ENCODE results near the gene SYT15.

Gene SYT15

DNA sequence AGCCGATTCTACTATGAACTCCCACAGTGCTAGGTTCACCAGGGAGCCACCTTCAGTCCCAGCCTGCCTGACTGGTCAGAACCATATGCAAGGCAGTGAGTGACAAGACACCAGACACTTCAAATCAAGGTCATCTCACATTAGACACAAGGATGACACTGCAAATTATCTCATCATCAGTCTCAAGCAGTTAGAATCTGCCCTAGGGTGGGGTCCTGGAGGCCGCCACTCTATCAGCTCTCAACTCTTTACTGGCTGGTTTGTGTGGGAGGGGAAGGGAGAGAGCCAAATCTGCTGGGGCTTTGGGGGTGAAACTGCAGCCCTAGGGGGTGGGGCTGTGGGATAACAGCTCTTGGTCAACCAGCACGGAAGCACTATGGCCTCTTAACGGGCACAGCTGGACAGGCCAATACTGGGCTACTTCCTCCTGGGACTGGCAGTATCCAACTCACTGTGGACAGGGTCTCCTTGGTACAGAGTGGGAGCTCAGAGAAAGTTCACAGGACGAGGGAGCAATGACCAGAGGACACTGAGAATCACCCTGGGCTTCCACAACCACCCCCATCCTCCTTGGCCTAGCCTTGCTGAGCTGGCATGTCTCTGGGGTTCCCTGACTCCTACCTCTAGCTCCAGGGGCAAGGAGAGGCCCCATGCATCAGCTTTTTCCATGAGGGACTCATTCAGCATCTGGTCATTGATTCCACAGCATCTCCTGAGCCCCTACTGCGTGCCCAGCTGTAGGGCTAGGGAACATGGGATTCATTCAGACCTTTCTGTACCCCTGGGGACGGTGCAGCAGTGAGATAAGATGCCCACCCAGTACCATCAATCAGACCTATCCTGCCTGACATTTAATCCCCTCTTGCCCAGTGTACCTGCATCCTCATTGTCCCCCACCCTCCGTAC, 27.9 kb upstream of the SYT15 start:
- TF ChIP-seq, protein P1, sequence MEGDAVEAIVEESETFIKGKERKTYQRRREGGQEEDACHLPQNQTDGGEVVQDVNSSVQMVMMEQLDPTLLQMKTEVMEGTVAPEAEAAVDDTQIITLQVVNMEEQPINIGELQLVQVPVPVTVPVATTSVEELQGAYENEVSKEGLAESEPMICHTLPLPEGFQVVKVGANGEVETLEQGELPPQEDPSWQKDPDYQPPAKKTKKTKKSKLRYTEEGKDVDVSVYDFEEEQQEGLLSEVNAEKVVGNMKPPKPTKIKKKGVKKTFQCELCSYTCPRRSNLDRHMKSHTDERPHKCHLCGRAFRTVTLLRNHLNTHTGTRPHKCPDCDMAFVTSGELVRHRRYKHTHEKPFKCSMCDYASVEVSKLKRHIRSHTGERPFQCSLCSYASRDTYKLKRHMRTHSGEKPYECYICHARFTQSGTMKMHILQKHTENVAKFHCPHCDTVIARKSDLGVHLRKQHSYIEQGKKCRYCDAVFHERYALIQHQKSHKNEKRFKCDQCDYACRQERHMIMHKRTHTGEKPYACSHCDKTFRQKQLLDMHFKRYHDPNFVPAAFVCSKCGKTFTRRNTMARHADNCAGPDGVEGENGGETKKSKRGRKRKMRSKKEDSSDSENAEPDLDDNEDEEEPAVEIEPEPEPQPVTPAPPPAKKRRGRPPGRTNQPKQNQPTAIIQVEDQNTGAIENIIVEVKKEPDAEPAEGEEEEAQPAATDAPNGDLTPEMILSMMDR (IDR thresholded peaks at IDR 0.05; ENCODE audit: control insufficient read depth, insufficient read depth, low read depth, low read length, missing control alignments): no peak
- no peak overlapping the region for H3K4me3 ChIP-seq (ENCODE audit: control insufficient read depth, low read depth, low read length)
- DNase-seq (ENCODE audit: low read depth): no peak

DNA sequence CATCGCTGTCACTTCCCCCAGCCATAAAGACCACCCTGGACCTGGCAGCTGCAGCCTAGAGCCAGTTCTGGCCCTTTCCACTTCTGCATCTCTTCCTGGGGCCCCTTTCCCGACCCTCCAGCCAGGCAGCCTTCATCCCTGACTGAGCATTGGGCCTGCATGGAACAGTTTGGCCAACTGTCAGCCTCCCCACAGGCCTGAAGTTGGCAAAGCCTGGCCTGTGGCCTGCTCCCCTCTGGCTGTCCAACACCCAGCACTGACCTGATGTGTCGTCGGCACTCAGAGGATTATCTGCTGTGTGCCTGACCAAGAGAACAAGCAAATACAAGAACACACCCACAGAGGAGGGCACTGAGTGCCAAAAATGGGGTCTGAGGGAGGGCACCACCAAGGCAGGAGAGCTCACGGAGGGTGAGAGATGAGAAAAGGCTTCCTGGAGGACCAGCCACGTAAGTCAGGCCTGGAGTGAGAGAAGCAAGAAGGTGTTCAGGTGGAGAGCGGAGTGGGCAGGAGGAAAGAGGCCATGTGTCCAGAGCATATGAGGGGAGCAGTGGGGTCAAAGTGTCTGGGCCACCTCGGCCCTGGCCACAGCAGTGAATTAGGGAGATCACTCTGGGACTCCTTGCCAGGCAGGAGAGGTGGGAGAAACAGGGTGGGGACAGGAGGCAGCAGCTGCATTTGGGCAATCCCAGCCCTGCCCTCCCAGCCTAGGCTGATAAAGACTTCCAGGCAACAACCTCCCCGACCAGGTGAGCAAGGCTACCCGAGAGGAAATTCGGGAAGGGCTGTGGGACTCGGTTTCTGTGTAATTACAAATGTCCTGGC, 27.0 kb upstream of the SYT15 start:
- DNase-seq (ENCODE audit: low read depth): no peak
- no peak overlapping the region for H3K4me3 ChIP-seq (ENCODE audit: control insufficient read depth, low read depth, low read length)

DNA sequence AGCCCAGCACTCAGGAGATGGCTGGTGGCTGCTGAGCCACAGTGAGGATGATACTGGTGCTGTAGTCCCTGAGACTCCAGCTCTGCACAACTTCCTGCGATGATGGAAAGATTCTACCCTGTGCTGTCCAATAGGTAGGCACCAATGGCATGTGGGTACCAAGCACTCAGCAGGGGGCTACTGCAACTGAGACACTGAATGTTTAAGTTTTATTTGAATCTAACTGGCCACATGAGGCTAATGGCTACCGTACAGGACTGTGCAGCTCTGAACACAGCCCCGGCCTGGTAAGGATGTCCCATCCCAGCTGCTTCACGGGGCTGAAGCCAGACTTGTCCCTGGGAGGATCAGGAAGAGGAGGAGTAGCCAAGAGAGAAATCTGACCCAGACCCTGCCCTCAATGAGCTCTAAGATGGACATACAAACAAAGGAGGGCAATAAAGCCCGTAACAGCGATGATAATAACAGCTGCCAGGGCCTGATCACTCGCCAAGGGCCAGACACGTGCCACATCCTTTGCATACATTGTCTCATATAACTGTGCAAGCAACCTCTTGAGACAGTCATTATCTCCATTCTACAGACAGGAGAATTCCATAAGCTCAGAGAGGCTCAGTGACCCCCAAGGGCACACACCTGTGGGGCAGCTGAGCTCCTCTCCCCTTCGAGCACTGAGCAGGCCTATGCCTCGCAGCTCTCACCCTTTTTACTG, 26.2 kb upstream of the SYT15 start:
- no peak overlapping the region for H3K4me3 ChIP-seq (ENCODE audit: control insufficient read depth, low read depth, low read length)
- no peak for DNase-seq (ENCODE audit: low read depth)
- TF ChIP-seq, protein P1 (IDR thresholded peaks at IDR 0.05; ENCODE audit: control insufficient read depth, insufficient read depth, low read depth, low read length, missing control alignments): no peak

More for the DNA sequence above, 27.0 kb upstream of the SYT15 start:
- TF ChIP-seq, protein P1 (IDR thresholded peaks at IDR 0.05; ENCODE audit: control insufficient read depth, insufficient read depth, low read depth, low read length, missing control alignments): no peak

DNA sequence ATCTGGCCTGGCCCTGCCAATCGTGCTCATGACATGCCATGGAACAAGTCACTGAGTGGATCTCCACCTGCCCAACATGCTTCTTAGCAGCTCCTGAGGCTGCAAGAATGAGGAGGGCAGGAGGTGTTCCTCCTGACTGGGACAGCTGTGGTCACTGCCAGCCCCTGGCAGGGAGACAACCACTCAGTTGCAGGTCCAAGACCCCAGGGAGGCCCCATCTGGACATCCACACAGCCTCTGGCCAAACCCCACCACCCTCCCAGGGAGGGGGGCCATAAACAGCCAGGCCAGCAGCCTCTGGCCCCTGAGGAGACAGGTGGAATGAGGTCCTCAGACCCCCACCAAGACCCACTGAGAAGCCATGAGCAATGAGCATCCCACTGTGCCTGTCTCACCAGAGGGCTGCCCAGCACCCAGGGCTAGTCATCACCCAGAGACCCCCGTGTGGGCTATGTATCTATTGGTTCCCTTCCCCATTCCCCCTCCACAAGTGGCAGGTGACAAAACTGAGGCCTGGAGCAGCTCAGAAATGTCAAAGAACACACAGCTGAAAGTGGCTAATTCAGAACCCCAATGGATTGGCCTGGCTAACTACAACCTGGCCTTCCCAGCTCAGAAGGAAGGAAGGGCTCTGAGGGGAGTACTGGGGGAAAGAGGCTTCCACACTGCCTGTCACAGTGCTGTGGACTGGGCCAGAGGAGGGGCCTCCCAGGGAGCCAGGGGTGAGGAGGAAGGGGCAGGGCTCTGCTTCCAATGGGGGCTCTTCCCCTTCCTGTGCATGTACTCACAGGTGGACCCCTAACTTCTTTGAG, 25.5 kb upstream of the SYT15 start:
- TF ChIP-seq, protein P1 (IDR thresholded peaks at IDR 0.05; ENCODE audit: control insufficient read depth, insufficient read depth, low read depth, low read length, missing control alignments): no peak
- no peak overlapping the region for H3K4me3 ChIP-seq (ENCODE audit: control insufficient read depth, low read depth, low read length)
- no peak for DNase-seq (ENCODE audit: low read depth)

DNA sequence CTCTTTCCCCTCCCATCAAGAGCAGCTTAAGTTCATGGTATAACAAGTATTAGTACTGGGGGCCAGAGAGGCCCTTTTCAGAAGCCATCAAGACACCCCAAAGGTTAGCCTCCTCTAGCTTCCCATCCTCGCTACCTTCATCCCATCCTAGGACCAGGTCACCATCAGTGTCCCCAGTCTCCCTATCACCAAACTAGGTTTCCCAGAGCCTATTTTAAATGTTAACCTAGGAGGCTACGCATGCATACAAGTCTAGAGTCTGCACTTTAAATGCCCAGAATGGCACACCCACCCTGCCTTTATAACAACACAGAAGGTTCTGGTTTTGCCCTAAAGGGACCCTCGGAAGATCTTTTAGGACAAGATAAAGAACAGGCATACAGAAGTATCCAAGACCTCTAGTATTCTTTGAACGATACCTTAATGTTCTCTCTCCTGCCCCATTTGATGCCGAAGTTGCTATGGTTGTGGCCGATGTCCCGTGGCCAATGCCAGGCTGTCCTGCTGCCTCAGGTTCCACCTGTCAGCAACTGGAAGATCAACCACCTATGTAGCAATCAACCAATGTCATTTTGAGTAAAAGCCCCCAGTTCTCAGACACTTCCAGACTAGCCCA, 24.7 kb upstream of the SYT15 start:
- no peak for DNase-seq (ENCODE audit: low read depth)
- no peak overlapping the region for H3K4me3 ChIP-seq (ENCODE audit: control insufficient read depth, low read depth, low read length)
- TF ChIP-seq, protein P1 (IDR thresholded peaks at IDR 0.05; ENCODE audit: control insufficient read depth, insufficient read depth, low read depth, low read length, missing control alignments): no peak

Data from AG09309 (cell line).